GM18511 (cell line): ENCODE data around the gene TMC6.
"Not testable (repeated sequence)": the region's sequence is repeated elsewhere in the genome, so short reads cannot be mapped to it uniquely, and the experiment has no call there.

Experiments used
- ATAC-seq: cut with Tn5 transposase; IDR thresholded peaks from one replicate; pipeline ENCODE4 v1.9.1; 2021; ENCODE audit warnings: mild to moderate bottlenecking, moderate library complexity; ENCODE audit not compliant: unreplicated experiment

TMC6 gene

DNA sequence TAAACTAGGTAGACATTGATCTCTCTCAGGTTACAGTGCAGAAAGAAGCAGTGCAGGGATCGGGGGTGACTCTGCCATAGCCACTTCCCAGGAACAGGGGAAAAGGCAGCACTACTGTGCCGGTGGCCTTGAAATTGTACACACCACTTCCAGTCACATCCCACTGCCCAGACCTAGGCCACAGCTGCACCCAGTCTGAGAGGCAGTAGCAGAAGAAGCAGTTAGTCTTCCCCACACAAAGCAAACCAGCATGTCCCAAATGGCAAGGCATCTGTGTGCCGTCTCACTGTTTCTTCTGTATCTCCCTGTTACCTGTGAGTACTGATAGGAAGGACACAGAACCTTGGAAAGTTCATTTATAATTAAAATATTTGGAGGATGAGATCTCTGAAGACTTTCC lies 47.0 kb downstream of the TMC6 start:
- ATAC-seq = no peak

DNA sequence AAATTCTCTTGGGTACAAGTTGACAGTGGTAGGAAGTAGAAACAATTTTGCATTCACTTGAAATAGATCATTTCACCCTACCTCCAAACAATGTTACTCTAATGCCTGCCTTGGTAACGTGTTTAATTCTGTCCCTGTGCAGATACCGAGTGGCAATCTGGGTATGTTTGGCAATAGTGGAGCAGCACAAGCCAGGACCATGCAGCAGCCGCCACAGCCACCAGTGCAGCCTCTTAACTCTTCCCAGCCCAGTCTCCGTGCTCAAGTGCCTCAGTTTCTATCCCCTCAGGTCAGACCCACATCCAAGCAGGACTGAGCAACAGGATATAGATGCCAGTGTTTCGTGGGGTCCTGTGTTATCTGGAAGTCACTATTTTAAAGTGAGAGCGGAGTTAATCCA lies 49.3 kb downstream of the TMC6 start:
- ATAC-seq = no peak

- no peak for ATAC-seq
Observed at GRCh38 chr17:78075545-78075944, 53.0 kb downstream of the TMC6 start.

- no peak for ATAC-seq
Observed at GRCh38 chr17:78075011-78075410, 53.5 kb downstream of the TMC6 start.

- ATAC-seq = no peak
Observed at GRCh38 chr17:78072961-78073360, 55.6 kb downstream of the TMC6 start.

GRCh38 chr17:78069695-78070094 lies 58.9 kb downstream of the TMC6 start:
- no peak for ATAC-seq

DNA sequence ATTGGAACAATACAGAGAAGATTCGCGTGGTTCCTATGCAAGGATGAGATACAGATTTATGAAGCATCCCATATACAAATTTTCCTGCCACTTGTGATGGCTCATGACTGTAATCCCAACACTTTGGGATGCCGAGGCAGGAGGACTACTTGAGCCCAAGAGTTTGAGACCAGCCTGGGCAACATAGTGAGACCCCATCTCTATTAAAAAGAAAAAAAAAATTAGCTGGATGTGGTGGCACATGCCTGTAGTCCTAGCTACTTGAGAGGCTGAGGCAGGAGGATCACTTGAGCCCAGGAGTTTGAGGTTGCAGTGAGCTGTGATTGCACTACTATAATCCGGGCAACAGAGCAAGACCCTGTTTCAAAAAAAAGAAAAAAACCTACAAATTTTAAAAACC lies 61.6 kb downstream of the TMC6 start:
- ATAC-seq = not testable (repeated sequence)

DNA sequence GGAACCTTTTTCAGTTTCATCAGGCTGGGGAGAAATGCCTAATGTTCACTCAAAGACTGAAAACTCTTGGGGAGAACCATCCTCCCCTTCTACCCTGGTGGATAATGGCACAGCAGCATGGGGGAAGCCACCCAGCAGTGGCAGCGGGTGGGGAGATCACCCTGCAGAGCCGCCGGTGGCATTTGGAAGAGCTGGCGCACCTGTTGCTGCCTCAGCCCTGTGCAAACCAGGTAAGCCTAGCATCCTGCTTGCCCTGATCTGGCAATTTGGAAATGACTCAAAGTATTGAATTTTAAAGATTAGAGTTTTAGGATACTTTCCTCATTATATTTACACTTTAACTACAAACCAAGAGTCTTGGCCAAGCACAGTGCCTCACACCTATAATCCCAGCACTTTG lies 63.8 kb downstream of the TMC6 start:
- no peak for ATAC-seq

DNA sequence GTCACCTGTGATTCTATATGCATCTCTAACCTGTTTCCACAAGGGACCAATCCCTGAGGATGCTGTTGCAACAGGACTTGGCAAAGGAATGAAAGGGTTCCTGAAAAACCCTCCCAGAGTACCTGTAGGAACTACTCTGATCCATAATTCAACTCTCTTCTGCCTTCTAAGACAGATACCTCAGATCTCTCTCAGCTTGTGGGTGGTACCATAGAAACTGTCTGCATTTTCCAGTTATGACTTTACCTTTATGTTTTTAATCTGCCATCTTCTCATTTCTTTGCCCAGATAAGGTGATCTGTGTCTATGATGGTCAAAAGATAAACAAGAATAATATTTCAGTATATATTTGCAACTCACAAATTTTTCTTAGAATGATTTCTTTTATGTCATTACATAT lies 65.1 kb downstream of the TMC6 start:
- no peak for ATAC-seq

- no peak for ATAC-seq
Observed at GRCh38 chr17:78062596-78062995, 66.0 kb downstream of the TMC6 start.
